Nephron (organoid): ENCODE data around the gene SPON1.

Source experiments
- H3K27ac Mint-ChIP-seq, 3 experiments: 2 replicates each; pipeline ENCODE4 v1.8.0; 2020; ENCODE audit warnings: mixed read lengths in 3 of 3, mild to moderate bottlenecking in 2 of 3, moderate library complexity in 1 of 3
- H3K27me3 Mint-ChIP-seq: 2 replicates; pipeline ENCODE4 v1.8.0; 2021; ENCODE audit warnings: low read depth, mild to moderate bottlenecking, moderate library complexity, mixed read lengths
- H3K36me3 Mint-ChIP-seq: 2 replicates; pipeline ENCODE4 v1.8.0; 2020; ENCODE audit warnings: low read depth, mixed read lengths
- H3K4me1 Mint-ChIP-seq: 2 replicates; pipeline ENCODE4 v1.8.0; 2020; ENCODE audit warnings: mixed read lengths
- H3K4me3 Mint-ChIP-seq, 3 experiments: 2 replicates each; pipeline ENCODE4 v1.8.0; 2020; ENCODE audit warnings: mild to moderate bottlenecking in 3 of 3, mixed read lengths in 3 of 3, moderate library complexity in 2 of 3
- H3K9me3 Mint-ChIP-seq: 2 replicates; pipeline ENCODE4 v1.8.0; 2020; ENCODE audit warnings: mixed read lengths
- CTCF ChIP-seq, 3 experiments: fragments of 200-600 bp; sonication (generic); IDR thresholded peaks; one replicate each; pipeline ENCODE4 v1.5.0; 2021; ENCODE audit warnings: antibody characterized with exemption in 3 of 3; ENCODE audit not compliant: unreplicated experiment in 3 of 3

Gene SPON1

GRCh38 chr11:14234446-14234845 lies 271.9 kb downstream of the SPON1 start:
- no peak overlapping the region for H3K27ac Mint-ChIP-seq
- H3K4me3 Mint-ChIP-seq, result no peak overlapping the region

DNA sequence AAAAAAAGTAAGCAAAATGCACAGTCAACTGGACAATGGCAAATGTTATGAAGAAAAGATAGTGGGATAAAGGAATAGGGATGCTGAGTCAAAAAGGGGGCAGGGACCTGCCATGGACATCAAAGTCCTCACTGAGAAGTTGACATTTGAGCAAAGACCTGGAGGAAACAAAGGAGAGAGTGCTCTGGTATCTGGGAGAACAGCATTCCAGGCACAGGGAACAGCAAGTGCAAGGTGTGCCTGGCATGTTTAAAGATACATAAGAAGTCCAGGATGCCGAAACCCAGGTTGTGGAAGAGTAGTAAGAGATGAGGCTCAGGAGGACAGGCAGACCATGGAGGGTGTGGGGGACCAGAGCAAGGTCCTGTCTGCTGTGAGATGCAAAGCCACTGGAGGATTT lies 273.2 kb downstream of the SPON1 start:
- Mint-ChIP-seq H3K4me3 (no peak overlapping the region), H3K36me3 (no peaks in the 10 kb centered on the region), H3K27ac (no peak overlapping the region), H3K4me1 (peaks cover 2% of the 10 kb centered on the region), H3K9me3 (no peaks in the 10 kb centered on the region), H3K27me3 (peaks cover 28% of the 10 kb centered on the region)
- no peak for TF ChIP-seq CTCF (IDR thresholded peaks at IDR 0.05; ENCODE audit: unreplicated experiment in 3 of 3)

More at GRCh38 chr11:14234446-14234845, 271.9 kb downstream of the SPON1 start:
- peaks cover 40% of the 10 kb centered on the region for H3K27me3 Mint-ChIP-seq
- no peak for TF ChIP-seq CTCF (IDR thresholded peaks at IDR 0.05; ENCODE audit: unreplicated experiment in 3 of 3)
- H3K4me1 Mint-ChIP-seq, result no peaks in the 10 kb centered on the region
- H3K36me3 Mint-ChIP-seq, result no peaks in the 10 kb centered on the region
- no peaks in the 10 kb centered on the region for H3K9me3 Mint-ChIP-seq

DNA sequence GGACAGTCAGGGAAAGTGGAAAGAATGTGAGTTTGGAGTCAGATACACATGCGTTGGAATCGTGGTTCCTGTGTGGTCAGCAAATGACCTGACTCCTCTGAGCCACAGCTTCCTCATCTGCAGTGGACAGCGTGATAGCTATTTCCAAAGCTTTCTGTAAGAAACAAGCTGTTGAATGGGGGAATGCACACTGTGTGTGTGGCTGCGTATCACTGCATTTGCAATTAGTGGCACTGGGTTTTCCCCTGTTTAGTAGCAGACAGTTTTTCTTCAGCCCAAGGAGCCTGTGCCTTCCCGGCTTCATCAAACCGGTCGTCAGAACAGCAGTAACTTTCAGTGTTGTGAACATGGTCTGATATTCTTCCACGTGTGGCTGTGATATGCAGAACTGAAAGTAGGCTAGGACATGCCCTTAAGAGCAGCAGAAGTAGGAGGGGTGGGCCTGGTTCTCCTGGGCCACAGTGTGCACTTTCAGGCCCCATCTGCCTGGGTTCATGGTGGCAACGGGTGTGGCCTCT lies 275.0 kb downstream of the SPON1 start:
- Mint-ChIP-seq H3K9me3 (no peaks in the 10 kb centered on the region), H3K27me3 (peaks cover 21% of the 10 kb centered on the region), H3K4me3 (no peak overlapping the region), H3K36me3 (no peaks in the 10 kb centered on the region), H3K4me1 (peaks cover 18% of the 10 kb centered on the region), H3K27ac (no peak overlapping the region)
- TF ChIP-seq CTCF (IDR thresholded peaks at IDR 0.05; ENCODE audit: unreplicated experiment in 3 of 3), result no peak

DNA sequence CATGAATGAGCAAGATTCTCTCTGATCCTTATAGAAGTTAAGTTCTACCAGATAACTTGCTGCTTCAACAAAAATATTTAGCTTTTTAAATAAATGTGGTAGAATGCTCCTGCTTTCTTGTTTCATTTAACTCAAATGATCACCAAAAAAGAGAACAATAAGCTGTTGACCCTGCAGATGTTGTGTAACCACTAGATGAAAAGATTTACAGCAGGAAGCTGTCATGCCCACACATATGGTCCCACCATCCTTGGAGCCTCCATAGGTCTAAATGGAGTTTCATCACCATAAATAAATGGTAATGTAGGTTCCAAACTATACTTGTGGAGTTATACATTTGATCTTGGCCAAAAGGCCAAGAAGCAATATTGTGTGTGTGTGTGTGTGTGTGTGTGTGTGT lies 277.7 kb downstream of the SPON1 start:
- H3K36me3 Mint-ChIP-seq, result no peaks in the 10 kb centered on the region
- peaks cover 18% of the 10 kb centered on the region for H3K4me1 Mint-ChIP-seq
- no peak overlapping the region for H3K4me3 Mint-ChIP-seq
- H3K9me3 Mint-ChIP-seq, result no peaks in the 10 kb centered on the region
- no peak overlapping the region for H3K27ac Mint-ChIP-seq
- no peak for TF ChIP-seq CTCF (IDR thresholded peaks at IDR 0.05; ENCODE audit: unreplicated experiment in 3 of 3)
- peaks cover 16% of the 10 kb centered on the region for H3K27me3 Mint-ChIP-seq

DNA sequence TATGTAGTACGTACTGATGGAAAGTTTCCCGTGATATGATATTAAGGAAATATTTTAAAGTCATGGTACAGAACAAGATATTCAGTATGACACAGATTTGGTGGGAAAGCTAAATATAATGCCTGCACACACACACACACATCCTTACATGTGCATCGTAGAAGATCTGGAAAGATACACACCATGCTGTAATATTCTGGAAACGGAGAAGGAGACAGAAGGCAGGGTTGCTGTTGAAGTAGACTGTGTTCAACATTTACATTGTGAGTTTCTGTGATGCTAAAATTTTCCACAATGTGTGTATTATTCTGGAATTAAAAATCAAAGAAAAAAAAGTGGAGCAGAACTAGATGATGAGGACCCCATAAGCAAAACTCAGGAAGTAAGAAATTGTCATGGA lies 278.4 kb downstream of the SPON1 start:
- no peaks in the 10 kb centered on the region for H3K36me3 Mint-ChIP-seq
- peak overlapping the region in 2 of 3 experiments; percentile 4 to 36 for H3K27ac Mint-ChIP-seq
- no peaks in the 10 kb centered on the region for H3K9me3 Mint-ChIP-seq
- H3K27me3 Mint-ChIP-seq, result peaks cover 10% of the 10 kb centered on the region
- no peak for TF ChIP-seq CTCF (IDR thresholded peaks at IDR 0.05; ENCODE audit: unreplicated experiment in 3 of 3)
- no peak overlapping the region for H3K4me3 Mint-ChIP-seq
- H3K4me1 Mint-ChIP-seq, result peaks cover 18% of the 10 kb centered on the region

DNA sequence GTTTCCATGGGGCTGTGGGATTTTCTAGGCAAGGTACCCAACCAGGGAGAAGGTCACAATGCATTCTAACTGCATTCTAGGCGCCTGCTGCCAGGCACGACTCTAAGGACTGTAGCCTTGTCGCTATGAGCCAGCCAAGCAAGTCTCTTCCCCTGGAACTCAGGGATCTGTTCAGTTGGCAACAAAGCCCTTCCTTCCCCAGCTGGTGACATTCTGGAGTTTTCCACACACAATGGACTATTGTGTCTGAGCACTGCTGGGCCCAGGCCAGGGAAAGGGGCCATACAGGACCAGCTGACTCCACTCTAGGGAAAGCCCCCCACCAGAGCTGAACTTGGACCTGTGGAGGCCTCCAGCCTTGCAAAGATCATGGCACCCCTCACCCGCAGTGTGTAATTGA lies 279.7 kb downstream of the SPON1 start:
- Mint-ChIP-seq H3K4me3 (no peak overlapping the region), H3K27me3 (peaks cover 7% of the 10 kb centered on the region), H3K27ac (no peak overlapping the region), H3K4me1 (peaks cover 18% of the 10 kb centered on the region), H3K36me3 (no peaks in the 10 kb centered on the region), H3K9me3 (no peaks in the 10 kb centered on the region)
- TF ChIP-seq CTCF (IDR thresholded peaks at IDR 0.05; ENCODE audit: unreplicated experiment in 3 of 3), result no peak
